Ishikawa (cell line): Measurements from ENCODE around the gene PTPRE.

Experiments used
- CEBPB ChIP-seq: IDR thresholded peaks from 2 replicates; pipeline ENCODE4 v1.6.1; 2012
- CREB1 ChIP-seq: IDR thresholded peaks from 2 replicates; pipeline ENCODE4 v1.6.1; 2012; ENCODE audit warnings: low read depth
- EGR1 ChIP-seq: IDR thresholded peaks from 2 replicates; pipeline ENCODE4 v1.6.1; 2012
- EP300 ChIP-seq: IDR thresholded peaks from 2 replicates; pipeline ENCODE4 v1.6.1; 2012; ENCODE audit warnings: borderline replicate concordance
- FOXM1 ChIP-seq: IDR thresholded peaks from 2 replicates; pipeline ENCODE4 v1.6.1; 2012; ENCODE audit warnings: low read depth, borderline replicate concordance
- NFIC ChIP-seq: IDR thresholded peaks from 2 replicates; pipeline ENCODE4 v1.6.1; 2012
- RAD21 ChIP-seq: IDR thresholded peaks from 2 replicates; pipeline ENCODE4 v1.6.1; 2012; ENCODE audit warnings: low read depth
- TEAD4 ChIP-seq: IDR thresholded peaks from 2 replicates; pipeline ENCODE4 v1.6.1; 2012
- YY1 ChIP-seq: IDR thresholded peaks from 2 replicates; pipeline ENCODE4 v1.6.1; 2012; ENCODE audit warnings: low read depth
- ZBTB7A ChIP-seq: IDR thresholded peaks from 2 replicates; pipeline ENCODE4 v1.6.1; 2012; ENCODE audit warnings: low read depth
- TF ChIP-seq, protein P1 (sequence below): IDR thresholded peaks from 2 replicates; pipeline ENCODE4 v1.6.1; 2012
- TF ChIP-seq, protein P2 (sequence below): IDR thresholded peaks from 2 replicates; pipeline ENCODE4 v1.6.1; 2012

DNA sequence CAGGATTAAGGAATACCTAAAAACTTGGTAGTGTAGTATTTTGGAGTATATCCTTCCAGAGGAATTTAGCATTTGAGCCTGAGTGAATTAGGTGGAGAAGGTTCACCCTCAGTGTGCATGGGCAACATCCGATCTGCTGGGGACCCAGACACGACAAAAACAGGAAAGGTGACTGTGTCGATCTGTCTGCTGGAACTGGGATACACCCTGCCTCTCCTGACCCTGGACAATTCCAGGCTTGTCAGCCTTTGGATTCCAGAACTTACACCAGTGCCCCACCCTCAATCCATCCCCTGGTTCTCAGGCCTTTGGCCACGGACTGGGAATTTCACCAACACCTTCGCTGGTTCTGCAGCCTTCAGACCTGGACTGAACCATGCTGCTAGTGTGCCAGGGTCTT, 41.9 kb downstream of the PTPRE start:
- TF ChIP-seq CREB1 (no peak), EP300 (no peak), FOXM1 (no peak), YY1 (no peak), CEBPB (no peak), TEAD4 (no peak), RAD21 (no peak), EGR1 (no peak), ZBTB7A (no peak), NFIC (no peak)
- TF ChIP-seq, protein P1, sequence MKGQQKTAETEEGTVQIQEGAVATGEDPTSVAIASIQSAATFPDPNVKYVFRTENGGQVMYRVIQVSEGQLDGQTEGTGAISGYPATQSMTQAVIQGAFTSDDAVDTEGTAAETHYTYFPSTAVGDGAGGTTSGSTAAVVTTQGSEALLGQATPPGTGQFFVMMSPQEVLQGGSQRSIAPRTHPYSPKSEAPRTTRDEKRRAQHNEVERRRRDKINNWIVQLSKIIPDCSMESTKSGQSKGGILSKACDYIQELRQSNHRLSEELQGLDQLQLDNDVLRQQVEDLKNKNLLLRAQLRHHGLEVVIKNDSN, result no peak
- TF ChIP-seq, protein P2, sequence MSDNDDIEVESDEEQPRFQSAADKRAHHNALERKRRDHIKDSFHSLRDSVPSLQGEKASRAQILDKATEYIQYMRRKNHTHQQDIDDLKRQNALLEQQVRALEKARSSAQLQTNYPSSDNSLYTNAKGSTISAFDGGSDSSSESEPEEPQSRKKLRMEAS, result no peak
